ENCODE results near the gene CEP41.

DNA sequence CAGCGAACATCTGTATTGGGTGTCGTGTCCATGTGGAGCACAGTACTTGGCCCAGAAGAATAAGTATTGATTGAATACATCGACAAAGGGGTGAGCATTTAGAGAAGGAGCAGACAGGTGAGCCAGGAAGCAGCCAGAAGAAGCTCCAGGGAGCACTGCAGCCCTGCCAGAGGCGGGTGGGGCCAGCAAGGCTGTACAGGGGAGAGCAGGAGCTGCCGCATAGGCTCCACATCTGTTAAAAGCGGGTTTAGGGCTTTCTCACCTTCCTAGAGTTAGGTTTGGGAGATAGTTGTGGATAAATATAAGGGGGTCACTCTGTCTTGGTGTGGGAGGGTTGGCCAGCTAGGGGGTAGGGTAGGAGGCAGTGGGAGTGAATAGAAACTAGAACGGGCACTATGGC, 61.8 kb downstream of the CEP41 start:
- TF ChIP-seq, protein P1, sequence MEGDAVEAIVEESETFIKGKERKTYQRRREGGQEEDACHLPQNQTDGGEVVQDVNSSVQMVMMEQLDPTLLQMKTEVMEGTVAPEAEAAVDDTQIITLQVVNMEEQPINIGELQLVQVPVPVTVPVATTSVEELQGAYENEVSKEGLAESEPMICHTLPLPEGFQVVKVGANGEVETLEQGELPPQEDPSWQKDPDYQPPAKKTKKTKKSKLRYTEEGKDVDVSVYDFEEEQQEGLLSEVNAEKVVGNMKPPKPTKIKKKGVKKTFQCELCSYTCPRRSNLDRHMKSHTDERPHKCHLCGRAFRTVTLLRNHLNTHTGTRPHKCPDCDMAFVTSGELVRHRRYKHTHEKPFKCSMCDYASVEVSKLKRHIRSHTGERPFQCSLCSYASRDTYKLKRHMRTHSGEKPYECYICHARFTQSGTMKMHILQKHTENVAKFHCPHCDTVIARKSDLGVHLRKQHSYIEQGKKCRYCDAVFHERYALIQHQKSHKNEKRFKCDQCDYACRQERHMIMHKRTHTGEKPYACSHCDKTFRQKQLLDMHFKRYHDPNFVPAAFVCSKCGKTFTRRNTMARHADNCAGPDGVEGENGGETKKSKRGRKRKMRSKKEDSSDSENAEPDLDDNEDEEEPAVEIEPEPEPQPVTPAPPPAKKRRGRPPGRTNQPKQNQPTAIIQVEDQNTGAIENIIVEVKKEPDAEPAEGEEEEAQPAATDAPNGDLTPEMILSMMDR (IDR thresholded peaks at IDR 0.05), result no peak
- no peak for TF ChIP-seq POLR2A (IDR thresholded peaks at IDR 0.05)

All from body of pancreas (tissue), 4 donors.